GM21619 (cell line): ENCODE measurements around the gene PHAF1.

Experiments
- ATAC-seq: cut with Tn5 transposase; IDR thresholded peaks from one replicate; pipeline ENCODE4 v1.9.1; 2021; ENCODE audit not compliant: unreplicated experiment

PHAF1 gene

DNA sequence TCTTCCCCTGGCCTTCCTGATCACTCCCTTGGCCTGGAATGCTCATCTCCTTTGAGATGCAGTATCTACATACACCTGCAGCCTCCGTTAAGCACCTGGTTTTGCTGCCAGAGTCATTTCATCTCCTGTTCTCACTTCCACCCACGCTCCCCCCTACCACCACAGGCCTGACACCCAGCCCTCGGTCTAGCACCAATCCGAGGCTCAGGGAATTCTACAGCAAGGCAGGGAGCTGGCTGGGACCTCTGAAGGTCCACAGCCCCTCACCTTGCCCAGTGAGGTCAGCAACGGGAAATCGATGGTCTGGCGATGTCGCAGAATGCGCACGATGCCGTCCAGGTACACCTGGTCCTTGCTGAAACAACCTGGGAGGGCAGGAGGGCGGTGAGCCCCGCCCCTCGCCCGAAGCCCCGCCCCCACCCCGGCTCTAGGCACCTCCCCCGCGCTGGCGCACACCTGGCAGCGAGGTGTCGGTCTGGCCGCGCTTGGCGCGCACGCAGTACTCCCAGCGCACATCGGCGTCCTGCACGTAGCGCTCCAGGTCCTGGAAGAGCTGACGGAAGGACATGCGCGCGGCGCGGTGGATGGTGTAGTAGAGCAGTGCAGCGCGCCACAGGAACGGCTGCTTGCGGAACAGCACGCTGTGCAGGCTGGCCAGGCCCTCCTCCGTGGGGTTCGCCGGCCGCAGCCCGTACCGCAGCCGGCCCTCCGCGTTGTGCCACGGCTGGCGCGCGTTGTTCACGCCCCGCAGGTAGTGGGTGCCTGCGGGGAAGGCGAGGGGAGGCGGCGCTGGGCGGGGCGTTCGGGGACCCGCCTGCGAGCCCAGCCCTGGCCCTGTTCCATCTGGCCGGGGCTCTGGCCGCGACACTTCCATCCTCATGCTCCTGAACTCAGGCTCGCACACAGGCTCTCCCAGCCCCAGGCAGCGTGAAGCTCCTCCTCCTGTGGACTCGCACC lies 68.3 kb downstream of the PHAF1 start:
- no peak for ATAC-seq

GRCh38 chr16:67179421-67180080 lies 69.8 kb downstream of the PHAF1 start:
- no peak for ATAC-seq

GRCh38 chr16:67180166-67180565 lies 70.4 kb downstream of the PHAF1 start:
- no peak for ATAC-seq

DNA sequence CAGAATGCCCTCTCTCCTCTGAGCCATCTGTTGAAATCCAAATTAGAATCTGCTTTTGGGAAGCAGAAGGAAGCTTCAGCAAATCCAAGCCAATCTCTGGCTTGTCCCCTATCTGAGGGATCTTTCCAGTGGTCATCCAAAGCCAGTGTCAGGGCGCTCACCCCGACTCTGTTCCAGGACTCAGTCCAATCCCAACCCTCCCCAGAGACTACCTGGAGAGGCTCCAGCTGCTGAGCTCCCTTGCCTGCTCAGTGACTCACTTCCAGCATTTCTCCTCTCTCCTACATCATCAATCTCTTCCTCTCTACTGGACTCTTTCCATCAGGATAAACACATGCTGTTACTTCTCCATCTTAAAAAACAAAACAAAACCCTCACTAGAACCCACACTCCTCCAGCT lies 71.6 kb downstream of the PHAF1 start:
- ATAC-seq = no peak

DNA sequence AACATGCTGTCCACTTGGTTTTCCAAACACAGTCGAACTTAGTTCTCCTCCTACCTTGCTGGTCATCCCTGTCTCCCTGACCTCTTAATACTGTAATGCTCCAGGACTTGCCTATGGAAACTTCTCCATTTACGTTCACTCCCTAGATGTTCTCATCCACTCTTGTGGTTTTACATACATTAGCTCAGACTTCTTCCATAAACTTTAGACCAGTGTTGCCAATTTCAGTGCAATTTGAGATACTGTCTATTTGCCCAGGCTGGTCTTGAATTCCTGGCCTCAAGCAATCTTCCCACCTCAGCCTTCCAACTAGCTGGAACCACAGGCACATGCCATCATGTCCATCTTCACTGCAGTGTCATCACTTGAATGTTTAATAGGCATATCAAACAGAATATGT lies 72.5 kb downstream of the PHAF1 start:
- ATAC-seq = no peak

- no peak for ATAC-seq
Observed at GRCh38 chr16:67183284-67183626, 73.5 kb downstream of the PHAF1 start.

GRCh38 chr16:67183627-67184452 lies 74.1 kb downstream of the PHAF1 start, which contains the start of gene MATCAP1:
Gene MATCAP1, minus strand, starts transcription at chr16:67183963. Its CDS starts 3,353 bp downstream, at chr16:67180610.
- peak; percentile 88 for ATAC-seq

DNA sequence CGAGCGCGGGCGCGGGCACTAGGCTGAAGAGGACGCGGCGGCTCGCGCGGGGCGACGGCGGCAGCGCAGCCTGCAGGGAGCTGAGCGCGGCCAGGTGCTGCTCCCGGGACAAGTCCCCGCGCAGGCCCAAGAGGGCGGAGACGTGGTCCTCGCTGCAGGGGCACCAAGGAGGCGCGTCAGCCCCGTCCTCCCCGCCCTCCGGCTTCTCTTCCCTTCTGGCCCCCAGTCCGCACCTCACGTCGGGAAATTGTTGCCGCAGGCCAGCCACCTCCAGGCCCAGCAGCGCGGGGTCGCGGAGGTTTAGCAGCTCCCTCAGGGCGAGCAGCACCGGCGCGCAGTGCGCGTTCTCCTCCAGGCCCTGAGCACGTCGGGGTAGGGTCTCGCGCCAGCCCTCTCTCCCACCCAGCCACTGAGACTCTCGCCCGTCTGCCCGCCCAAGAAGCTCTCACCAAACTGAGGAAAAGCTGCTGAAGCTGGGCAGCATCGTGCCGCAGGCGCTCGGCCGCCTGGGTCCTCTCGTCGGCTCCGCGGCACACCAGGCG lies 74.8 kb downstream of the PHAF1 start:
- ATAC-seq = peak; percentile 1

GRCh38 chr16:67184995-67185650 lies 75.4 kb downstream of the PHAF1 start:
- ATAC-seq = no peak

- no peak for ATAC-seq
Observed at GRCh38 chr16:67185651-67186134, 76.0 kb downstream of the PHAF1 start.

DNA sequence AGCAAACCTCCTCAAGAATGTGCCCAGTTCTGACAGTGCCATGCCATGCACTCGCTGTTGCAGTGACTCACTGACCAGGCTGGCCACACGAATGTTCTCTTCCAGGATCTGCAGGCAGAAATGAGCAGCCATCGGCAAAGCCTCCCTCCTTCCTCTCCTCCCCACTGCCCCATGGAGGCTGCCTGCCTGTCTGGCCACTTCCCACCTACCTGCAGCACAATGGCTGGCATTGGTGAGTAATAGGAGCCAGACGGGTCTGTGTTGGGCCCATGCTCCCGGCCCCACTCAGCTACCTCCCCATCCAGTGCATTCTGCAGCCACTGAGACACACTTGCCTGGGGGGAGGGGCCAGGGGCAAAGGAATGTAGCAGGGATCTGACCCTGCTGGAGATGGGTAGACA lies 76.8 kb downstream of the PHAF1 start:
- no peak for ATAC-seq

DNA sequence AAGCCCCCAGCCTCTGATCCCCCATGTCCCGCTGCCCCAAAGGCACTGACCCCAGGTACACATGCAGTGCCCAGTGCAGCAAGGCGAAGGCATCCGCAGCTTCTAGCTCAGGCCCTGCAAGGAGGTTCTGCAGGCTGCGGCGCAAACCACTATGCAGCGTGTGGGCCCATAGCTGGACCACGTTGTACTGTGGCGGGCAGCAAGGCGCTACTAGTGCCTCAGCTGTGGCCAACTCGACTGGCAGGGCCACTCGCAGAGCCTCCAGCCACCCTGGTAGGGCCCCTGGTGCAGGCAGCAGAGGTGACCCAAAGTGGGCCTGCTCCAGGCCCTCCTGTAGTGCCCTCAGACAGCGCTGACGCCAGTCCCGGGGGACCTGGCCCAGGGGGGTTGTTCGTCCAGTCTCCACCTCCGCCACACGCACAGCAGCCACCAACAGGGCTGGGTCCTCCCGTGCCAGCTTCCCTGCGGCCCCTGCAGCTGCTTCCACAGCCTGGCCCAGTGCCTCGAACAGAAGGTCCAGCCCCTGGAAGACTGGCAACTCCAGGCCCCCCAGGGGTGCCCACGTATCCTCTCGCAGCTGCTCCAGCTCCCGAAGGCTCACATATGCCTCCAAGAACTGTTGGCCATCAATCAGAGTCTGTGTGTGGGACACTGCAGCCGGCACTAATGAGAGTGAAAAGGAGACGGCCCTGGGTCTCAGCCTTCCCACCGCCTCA lies 77.6 kb downstream of the PHAF1 start:
- ATAC-seq = no peak

DNA sequence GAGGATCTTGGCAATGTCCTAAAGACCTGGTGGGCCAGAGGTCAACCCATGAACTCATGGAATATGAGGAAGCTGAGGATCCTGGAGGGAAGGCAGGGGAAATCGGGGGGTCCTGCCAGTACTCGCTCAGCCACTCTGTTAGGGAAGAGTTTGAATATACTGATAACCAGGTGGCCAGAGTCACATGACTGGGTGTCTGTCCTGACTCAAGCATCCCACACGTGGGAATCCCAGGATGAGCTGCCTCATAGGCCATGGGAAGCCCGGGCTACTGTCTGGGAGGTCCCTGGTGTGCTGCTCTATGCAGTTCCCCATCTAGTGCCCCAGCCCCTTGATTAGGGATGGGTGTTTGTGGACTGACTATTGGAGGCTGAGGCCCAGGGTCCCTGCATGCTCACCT lies 78.6 kb downstream of the PHAF1 start:
- no peak for ATAC-seq

DNA sequence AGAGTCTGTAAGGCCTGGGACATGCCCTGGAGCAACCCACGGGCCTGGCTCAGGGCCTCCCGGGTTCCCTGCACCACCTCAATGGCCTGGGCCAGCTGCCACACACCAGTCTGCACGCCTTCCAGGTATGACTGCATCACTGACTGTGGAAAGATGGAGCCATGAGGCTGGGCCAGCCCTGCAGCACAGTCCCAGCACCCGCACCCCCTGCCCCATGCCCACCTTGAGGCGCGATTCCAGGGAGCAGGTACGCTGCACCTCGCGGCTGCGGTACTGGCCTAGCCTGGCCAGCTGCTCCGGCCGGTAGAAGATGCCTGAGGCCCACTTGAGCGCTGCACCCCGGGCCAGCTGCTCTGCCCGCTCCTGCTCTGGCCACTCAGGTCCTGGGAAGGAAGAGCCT lies 79.1 kb downstream of the PHAF1 start:
- ATAC-seq = no peak

GRCh38 chr16:67190041-67190440 lies 80.3 kb downstream of the PHAF1 start, which contains the start of gene EXOC3L1:
Gene EXOC3L1, minus strand, starts transcription at chr16:67190136. Its CDS starts 460 bp downstream, at chr16:67189676.
- ATAC-seq = no peak

GRCh38 chr16:67190448-67191399 lies 81.0 kb downstream of the PHAF1 start:
- no peak for ATAC-seq

- ATAC-seq = no peak
Observed at GRCh38 chr16:67191411-67191994, 81.8 kb downstream of the PHAF1 start.

- peak; percentile 87 for ATAC-seq
Observed at GRCh38 chr16:67191995-67192681, 82.4 kb downstream of the PHAF1 start, which contains the start of gene E2F4. Gene E2F4, plus strand, starts transcription at chr16:67192155. Its CDS starts 73 bp downstream, at chr16:67192228.
